Measurements from ENCODE around the gene RNF40.
A peak's percentile ranks its signal among the peaks of the same experiment; 100 is the strongest.

Gene RNF40
- total RNA-seq = 92.4 to 118 (median 95.1) reads per million in 4 donors

DNA sequence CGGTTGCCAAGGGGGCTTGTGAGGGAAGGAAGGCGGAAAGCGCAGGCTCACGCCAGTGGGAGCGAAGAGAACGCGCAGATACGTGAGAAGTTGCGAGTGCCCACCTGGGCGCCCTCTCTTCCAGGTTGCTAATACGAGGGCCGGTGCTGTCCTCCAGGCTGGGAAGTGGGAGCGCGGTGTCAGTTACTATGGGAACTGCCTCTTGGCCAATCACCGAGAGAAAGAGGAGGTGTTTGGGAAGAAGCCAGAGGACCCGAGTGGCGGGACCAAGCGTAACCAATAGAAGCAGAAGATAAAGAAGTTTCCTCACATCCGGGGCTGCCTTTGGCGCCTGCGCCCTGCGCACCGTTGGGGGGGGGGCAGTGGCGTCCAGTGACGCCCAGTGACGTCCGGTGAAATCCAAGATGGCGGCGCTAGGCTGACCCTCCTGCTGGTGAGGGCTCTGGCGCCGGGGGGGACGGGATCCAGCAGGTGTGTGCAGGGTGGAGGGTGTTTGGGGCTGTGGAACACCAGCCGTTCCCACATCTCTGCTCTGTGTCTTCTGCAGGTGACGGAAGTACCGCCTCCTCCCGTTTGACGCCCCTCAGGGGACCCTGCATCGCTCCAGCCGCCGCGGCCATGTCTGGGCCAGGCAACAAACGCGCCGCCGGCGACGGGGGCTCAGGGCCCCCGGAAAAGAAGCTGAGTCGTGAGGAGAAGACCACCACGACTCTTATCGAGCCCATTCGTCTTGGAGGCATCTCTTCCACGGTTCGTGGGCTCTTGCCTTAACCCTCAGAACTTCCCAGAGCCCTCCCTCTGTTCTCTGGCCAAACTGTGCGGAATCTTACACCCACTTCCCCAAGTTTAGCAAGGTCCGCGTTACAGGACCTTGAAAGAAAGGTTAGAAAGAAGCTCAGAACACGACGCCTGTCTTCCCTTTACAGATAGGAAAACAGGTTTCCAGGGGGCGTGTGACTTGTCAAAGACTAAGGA, at the start of gene RNF40, which contains the start of gene CFAP119:
Gene RNF40, plus strand, starts transcription at position 395 of the 975 bp plus-strand sequence. Its CDS starts 224 bp downstream, at position 619.
Gene CFAP119, minus strand, starts transcription at position 135 of the 975 bp plus-strand sequence. CDS start 314 bp downstream, outside the sequence.
- DNase-seq = peak; percentile 85 to 96 (median 87)

DNA sequence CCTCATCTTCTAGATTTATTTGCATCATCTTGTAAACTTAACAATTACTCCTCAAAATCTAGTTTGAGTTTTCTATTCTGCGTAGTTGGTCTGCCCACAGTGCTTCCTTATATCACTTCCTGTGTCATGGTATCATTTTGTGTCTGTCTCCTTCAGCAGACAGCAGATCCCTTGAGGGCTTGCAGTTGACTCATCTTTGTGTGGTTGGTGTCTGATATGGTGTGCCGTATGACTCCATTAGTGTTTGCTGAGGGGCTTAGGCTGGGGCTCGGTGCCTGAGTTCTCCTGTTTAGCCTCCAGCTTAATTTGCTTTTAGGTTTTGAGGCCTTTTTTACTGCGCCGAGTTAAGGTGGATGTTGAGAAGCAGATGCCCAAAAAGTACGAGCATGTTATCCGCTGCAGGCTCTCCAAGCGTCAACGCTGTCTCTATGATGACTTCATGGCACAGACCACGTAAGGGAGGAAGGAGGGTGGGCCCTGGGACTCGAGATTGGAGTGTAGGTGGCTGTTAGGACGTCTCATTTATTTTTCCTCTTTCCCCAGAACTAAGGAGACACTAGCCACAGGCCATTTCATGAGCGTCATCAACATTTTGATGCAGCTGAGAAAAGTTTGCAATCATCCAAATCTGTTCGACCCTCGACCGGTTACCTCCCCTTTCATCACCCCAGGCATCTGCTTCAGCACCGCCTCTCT, 46.2 kb upstream of the RNF40 start:
- DNase-seq = peak in 3 of 5 donors; percentile 9 to 79 (median 19)

DNA sequence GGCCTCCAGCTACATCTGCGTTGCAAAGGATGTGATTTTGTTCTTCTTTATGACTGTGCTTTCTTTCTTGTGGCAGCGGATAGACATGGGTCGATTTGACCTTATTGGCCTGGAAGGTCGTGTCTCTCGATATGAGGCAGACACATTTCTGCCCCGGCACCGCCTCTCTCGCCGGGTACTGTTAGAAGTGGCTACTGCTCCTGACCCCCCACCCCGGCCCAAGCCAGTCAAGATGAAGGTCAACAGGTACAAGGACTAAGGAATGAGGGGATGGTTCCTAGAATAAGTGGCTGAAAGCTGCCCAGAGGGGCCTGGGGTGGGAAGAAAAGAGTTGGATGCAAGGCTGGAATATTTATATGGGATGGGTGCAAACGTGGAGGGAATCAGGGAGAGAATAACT, 42.0 kb upstream of the RNF40 start:
- no peak for DNase-seq

DNA sequence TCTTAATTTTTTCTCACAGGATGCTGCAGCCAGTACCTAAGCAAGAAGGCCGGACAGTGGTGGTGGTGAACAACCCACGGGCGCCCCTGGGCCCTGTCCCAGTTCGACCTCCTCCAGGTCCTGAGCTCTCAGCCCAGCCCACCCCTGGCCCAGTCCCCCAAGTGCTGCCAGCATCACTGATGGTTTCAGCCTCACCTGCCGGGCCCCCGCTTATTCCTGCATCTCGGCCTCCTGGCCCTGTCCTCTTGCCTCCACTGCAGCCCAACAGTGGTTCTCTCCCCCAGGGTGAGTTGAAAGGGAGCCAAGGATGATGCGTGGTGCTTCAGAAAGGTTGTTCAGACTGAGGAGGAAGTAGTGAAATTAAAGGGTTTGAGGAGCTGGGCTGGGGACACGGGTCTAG, 41.4 kb upstream of the RNF40 start:
- no peak for DNase-seq

DNA sequence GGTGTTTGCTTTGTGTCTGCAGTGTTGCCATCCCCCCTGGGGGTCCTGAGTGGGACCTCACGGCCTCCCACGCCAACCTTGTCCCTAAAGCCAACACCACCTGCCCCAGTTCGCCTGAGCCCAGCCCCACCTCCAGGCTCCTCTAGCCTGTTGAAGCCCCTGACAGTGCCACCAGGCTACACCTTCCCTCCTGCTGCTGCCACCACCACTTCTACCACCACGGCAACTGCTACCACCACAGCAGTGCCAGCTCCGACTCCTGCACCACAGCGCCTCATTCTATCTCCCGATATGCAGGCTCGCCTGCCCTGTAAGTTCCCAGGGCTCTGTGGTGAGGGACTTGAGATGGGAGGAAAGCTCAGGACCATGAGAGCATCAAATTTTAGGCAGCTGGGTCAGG, 41.0 kb upstream of the RNF40 start:
- no peak for DNase-seq

DNA sequence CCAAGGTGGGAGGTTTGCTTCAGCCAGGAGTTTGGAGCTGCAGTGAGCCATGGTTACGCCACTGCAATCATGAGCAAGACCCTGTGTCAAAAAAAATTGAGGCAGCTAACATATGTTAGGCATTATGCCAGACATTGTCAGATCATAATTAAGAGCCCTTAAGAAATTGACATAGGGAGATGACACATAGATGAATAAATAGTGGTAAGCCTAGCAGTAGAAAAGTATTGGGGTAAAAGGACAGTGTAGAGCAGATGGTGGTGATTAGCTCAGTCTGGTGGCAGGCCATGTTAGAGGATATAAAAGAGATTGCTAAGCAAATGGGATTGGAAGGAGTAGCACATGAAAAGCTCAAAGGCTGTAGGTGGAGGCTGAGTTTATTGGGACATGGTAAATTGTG, 40.5 kb upstream of the RNF40 start:
- no peak for DNase-seq

DNA sequence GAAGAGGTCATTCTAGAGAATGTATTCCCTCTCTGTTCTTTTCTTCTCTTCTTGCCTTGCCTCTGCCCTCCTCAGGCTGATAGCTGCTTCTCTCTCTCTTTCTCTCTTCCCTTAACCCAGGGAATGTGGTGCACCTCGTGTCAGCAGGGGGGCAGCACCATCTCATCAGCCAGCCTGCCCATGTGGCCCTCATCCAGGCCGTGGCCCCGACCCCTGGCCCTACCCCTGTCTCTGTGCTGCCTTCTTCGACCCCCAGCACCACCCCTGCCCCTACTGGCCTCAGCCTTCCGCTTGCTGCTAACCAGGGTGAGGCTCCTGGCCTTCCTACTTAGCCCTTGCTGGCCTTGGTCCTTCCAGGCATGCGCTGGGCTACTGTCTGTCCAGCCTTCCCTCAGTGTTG, 39.7 kb upstream of the RNF40 start:
- no peak for DNase-seq

DNA sequence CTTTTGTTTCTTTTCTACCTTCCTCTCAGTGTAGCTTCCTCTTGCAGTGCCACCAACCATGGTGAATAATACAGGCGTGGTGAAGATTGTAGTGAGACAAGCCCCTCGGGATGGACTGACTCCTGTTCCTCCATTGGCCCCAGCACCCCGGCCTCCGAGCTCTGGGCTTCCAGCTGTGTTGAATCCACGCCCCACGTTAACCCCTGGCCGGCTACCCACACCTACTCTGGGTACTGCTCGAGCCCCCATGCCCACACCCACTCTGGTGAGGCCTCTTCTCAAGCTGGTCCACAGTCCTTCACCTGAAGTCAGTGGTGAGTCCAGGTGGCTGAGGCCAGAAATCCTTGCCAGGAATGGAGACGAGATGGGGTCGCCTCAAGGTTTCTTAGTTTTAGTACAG, 39.2 kb upstream of the RNF40 start:
- no peak for DNase-seq

DNA sequence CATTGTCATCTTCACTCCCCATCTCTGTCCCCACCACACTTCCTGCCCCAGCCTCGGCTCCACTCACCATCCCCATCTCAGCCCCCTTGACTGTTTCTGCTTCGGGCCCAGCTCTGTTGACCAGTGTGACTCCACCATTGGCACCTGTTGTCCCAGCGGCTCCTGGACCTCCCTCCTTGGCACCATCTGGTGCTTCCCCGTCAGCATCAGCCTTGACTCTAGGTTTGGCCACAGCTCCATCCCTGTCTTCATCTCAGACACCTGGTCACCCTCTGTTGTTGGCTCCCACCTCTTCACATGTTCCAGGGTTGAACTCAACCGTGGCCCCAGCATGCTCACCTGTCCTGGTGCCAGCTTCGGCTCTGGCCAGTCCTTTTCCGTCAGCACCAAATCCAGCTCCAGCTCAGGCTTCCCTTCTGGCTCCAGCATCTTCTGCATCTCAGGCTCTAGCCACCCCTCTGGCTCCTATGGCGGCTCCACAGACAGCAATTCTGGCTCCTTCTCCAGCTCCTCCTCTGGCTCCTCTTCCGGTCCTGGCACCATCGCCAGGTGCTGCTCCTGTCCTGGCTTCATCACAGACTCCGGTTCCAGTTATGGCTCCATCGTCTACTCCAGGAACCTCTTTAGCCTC, 38.3 kb upstream of the RNF40 start:
- no peak for DNase-seq

DNA sequence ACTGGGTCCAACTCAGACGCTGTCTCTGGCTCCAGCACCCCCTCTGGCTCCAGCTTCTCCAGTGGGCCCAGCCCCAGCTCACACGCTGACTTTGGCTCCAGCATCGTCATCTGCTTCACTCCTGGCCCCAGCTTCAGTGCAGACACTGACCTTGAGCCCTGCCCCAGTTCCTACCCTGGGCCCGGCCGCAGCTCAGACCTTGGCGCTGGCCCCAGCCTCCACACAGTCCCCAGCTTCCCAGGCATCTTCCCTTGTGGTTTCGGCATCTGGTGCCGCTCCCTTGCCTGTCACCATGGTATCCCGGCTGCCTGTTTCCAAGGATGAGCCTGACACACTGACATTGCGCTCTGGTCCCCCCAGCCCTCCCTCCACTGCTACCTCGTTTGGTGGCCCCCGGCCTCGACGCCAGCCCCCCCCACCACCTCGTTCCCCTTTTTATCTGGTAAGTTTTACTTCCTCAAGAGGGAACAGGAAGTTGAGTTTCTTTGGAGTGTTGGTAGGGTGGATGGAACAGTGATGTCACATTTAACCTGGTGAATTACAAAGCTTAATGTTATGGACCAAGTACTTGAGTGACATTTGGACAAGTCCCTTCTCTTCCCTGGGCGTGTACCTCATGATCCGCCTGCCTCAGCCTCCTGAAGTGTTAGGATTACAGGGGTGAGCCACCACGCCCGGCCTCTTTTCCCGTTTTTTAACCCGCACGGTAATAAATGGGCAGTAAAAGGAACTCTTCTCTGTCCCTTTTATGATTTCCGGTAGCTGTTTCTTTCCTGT, 37.3 kb upstream of the RNF40 start:
- no peak for DNase-seq

DNA sequence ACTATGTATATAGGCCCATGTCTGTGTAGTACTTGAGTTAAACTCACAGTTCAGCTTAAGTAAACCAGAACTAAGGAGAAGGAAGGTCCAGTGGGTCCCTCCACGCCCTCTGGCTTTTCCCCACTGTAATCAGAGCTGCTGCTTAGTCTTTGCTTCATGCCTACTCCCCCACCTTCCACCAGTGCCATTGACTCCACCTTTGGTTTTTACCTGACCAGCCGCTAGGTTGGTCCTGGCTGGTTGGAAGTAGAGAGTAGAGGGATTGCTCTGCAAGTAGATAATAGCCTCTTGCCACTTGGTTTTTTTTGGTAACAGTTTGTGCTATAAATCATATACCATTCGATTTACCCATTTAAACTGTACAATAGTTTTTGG, 36.7 kb upstream of the RNF40 start:
- no peak for DNase-seq

DNA sequence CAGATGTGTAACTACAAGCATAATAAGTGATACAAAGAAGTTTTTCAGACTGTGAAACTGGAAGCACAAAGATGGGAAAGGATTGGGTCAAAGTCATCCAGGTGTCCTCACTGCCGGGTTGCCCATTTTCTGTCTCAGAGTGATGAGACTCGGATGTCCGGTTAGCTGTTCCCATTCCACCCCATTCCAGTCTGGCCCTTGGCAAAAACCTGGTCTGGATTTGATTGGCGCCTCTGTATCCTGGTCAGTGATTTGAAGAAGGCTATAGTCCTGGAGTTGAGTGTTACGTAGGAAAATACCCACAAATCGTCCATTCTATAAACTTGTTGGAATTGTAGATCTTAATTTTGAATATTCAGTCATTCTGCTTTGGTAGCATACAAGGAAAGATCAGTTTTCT, 33.8 kb upstream of the RNF40 start:
- DNase-seq = no peak

DNA sequence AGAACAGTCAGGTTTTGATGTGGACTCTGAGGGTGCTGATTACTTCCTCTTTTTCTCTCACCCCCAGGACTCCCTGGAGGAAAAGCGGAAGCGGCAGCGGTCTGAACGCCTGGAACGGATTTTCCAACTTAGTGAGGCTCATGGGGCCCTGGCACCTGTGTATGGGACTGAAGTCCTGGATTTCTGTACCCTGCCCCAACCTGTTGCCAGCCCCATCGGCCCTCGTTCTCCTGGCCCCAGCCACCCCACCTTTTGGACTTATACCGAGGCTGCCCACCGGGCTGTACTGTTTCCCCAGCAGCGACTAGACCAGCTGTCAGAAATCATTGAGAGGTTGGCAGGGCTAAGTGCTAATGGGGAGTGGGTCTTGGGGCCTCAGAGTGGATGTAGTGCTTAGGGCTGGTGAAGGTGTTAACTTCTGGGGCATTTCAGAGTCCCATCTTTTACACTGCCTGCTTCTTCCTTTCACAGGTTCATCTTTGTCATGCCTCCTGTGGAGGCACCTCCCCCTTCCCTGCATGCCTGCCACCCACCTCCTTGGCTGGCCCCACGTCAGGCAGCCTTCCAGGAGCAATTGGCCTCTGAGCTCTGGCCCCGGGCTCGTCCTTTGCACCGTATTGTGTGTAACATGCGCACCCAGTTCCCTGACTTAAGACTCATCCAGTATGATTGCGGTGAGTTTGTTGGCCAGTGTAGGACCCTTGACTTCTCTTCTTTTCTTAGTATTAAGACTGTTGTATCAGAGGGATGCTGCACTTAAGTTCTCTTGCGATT, 33.0 kb upstream of the RNF40 start:
- no peak for DNase-seq

DNA sequence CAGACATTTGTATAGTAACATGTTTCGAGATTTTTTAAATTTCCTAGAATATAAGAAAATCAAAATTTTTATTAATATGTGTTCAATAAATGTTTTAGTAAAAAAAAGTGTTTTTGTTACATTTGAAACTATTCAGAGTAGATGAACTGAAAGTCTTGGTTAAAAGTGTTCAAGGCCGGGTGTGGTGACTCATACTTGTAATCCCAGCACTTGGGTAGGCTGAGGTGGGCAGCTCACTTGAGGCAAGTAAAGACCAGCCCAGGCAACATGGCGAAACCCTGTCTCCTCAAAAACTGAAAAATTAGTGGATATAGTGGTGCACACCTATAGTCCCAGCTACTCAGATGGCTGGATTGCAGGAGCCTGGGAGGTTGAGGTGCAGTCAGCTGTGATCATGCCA, 30.7 kb upstream of the RNF40 start:
- DNase-seq = no peak

DNA sequence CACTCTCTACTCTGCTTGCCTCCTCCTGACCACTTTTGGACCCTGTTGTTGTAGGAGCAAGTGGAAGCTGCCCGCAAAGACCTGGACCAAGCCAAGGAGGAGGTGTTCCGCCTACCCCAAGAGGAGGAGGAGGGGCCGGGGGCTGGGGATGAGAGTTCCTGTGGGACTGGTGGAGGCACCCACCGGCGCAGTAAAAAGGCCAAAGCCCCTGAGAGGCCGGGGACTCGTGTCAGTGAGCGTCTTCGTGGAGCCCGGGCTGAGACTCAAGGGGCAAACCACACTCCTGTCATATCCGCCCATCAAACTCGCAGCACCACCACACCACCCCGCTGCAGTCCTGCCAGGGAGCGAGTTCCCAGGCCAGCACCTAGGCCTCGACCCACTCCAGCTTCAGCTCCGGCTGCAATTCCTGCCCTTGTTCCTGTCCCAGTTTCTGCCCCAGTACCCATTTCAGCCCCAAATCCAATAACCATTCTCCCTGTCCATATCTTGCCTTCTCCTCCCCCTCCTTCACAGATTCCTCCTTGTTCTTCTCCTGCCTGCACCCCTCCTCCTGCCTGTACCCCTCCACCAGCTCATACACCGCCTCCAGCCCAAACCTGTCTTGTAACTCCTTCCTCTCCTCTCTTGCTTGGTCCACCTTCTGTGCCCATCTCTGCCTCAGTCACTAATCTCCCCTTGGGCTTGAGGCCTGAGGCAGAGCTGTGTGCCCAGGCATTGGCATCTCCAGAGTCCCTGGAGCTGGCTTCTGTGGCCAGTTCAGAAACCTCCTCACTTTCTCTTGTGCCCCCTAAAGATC, 24.9 kb upstream of the RNF40 start:
- no peak for DNase-seq

DNA sequence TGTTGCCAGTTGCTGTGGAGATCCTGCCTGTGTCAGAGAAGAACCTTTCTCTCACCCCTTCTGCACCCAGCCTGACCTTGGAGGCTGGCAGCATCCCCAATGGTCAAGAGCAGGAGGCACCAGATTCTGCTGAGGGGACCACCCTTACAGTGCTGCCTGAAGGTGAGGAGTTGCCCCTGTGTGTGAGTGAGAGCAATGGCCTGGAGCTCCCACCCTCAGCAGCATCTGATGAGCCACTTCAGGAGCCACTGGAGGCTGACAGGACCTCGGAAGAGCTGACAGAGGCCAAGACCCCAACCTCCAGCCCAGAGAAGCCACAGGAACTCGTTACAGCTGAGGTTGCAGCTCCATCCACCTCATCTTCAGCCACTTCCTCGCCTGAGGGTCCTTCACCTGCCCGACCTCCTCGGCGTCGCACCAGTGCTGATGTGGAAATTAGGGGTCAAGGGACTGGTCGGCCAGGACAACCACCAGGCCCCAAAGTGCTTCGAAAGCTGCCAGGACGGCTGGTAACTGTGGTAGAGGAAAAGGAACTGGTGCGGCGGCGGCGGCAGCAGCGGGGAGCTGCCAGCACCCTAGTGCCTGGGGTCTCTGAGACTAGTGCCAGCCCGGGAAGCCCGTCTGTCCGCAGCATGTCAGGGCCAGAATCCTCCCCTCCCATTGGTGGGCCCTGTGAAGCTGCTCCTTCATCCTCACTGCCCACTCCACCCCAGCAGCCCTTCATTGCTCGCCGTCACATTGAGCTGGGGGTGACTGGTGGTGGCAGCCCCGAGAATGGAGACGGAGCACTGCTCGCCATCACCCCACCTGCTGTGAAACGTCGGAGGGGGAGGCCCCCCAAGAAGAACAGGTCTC, 24.1 kb upstream of the RNF40 start:
- DNase-seq = no peak

DNA sequence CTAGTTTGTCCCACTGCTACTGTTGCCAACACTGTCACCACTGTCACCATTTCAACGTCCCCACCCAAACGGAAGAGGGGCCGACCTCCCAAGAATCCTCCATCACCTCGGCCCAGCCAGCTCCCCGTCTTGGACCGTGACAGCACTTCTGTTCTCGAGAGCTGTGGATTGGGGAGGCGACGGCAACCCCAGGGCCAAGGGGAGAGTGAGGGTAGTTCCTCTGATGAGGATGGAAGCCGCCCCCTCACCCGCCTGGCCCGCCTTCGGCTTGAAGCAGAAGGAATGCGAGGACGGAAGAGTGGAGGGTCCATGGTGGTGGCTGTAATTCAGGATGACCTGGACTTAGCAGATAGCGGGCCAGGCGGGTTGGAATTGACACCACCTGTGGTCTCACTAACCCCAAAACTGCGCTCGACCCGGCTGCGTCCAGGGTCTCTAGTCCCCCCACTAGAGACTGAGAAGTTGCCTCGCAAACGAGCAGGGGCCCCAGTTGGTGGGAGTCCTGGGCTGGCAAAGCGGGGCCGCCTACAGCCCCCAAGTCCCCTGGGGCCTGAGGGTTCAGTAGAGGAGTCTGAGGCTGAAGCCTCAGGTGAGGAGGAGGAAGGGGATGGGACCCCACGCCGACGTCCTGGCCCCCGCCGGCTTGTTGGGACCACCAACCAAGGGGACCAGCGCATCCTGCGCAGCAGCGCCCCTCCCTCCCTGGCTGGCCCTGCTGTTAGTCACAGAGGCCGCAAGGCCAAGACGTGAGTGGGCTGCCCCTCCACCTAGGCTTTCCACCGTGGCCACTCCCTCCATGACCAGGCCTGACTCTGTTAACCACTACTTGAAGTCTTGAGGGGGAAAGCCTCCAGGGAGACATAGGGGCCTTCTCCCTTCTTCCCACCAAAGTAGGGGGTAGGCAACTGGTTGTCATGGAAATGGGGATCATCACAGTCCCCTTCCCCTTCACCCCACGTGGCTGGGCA, 22.9 kb upstream of the RNF40 start:
- no peak for DNase-seq

Data from T-helper 1 cell (primary cell).